Measurements from ENCODE around the gene DPH6. TPM values are rescaled to one million over a fixed set of nuclear protein-coding genes. Genes with fewer than 3 reads are reported as not detected.
"Not testable (repeated sequence)": the region's sequence is repeated elsewhere in the genome, so short reads cannot be mapped to it uniquely, and the experiment has no call there.

Gene DPH6
- total RNA-seq, 1 donor from 2014 or later, result 6.5 TPM

GRCh38 chr15:35437157-35437556, 108.8 kb downstream of the DPH6 start:
- DNase-seq (ENCODE audit: low read depth in 2 of 2), result peak; percentile 24 to 50

GRCh38 chr15:35436422-35436821, 109.5 kb downstream of the DPH6 start:
- no peak for DNase-seq (ENCODE audit: low read depth in 2 of 2)

GRCh38 chr15:35431281-35431680, 114.7 kb downstream of the DPH6 start:
- DNase-seq (ENCODE audit: low read depth in 2 of 2), result no peak

GRCh38 chr15:35430301-35430700, 115.7 kb downstream of the DPH6 start:
- DNase-seq (ENCODE audit: low read depth in 2 of 2), result no peak

GRCh38 chr15:35427496-35427895, 118.5 kb downstream of the DPH6 start:
- no peak for DNase-seq (ENCODE audit: low read depth in 2 of 2)

GRCh38 chr15:35427091-35427490, 118.9 kb downstream of the DPH6 start:
- DNase-seq (ENCODE audit: low read depth in 2 of 2), result peak in 1 of 2 donors; percentile 93

GRCh38 chr15:35410775-35411174, 135.2 kb downstream of the DPH6 start:
- no peak for DNase-seq (ENCODE audit: low read depth in 2 of 2)

GRCh38 chr15:35399901-35400300, 146.1 kb downstream of the DPH6 start:
- DNase-seq (ENCODE audit: low read depth in 2 of 2), result no peak

GRCh38 chr15:35397027-35397426, 148.9 kb downstream of the DPH6 start:
- no peak for DNase-seq (ENCODE audit: low read depth in 2 of 2)

- no peak for DNase-seq (ENCODE audit: low read depth in 2 of 2)
Measured at GRCh38 chr15:35394416-35394815, 151.5 kb downstream of the DPH6 start.

- DNase-seq (ENCODE audit: low read depth in 2 of 2), result no peak
Measured at GRCh38 chr15:35393398-35393797, 152.6 kb downstream of the DPH6 start.

- DNase-seq (ENCODE audit: low read depth in 2 of 2), result not testable (repeated sequence)
Measured at GRCh38 chr15:35391408-35391984, 154.5 kb downstream of the DPH6 start.

GRCh38 chr15:35383506-35383905, 162.5 kb downstream of the DPH6 start:
- DNase-seq (ENCODE audit: low read depth in 2 of 2), result no peak

GRCh38 chr15:35381328-35381727, 164.6 kb downstream of the DPH6 start:
- DNase-seq (ENCODE audit: low read depth in 2 of 2), result no peak

- DNase-seq (ENCODE audit: low read depth in 2 of 2), result no peak
Measured at GRCh38 chr15:35379972-35380371, 166.0 kb downstream of the DPH6 start.

- not testable (repeated sequence) for DNase-seq (ENCODE audit: low read depth in 2 of 2)
Measured at GRCh38 chr15:35378454-35378853, 167.5 kb downstream of the DPH6 start.

- DNase-seq (ENCODE audit: low read depth in 2 of 2), result no peak
Measured at GRCh38 chr15:35376707-35377106, 169.3 kb downstream of the DPH6 start.

- no peak for DNase-seq (ENCODE audit: low read depth in 2 of 2)
Measured at GRCh38 chr15:35374661-35375060, 171.3 kb downstream of the DPH6 start.

GRCh38 chr15:35362195-35362829, 183.7 kb downstream of the DPH6 start:
- DNase-seq (ENCODE audit: low read depth in 2 of 2), result no peak

GRCh38 chr15:35358824-35359223, 187.1 kb downstream of the DPH6 start:
- DNase-seq (ENCODE audit: low read depth in 2 of 2), result no peak

- DNase-seq (ENCODE audit: low read depth in 2 of 2), result no peak
Measured at GRCh38 chr15:35351059-35351458, 194.9 kb downstream of the DPH6 start.

- no peak for DNase-seq (ENCODE audit: low read depth in 2 of 2)
Measured at GRCh38 chr15:35349916-35350315, 196.0 kb downstream of the DPH6 start.

- peak; percentile 15 to 74 for DNase-seq (ENCODE audit: low read depth in 2 of 2)
Measured at GRCh38 chr15:35330916-35331315, 215.0 kb downstream of the DPH6 start.
